A204.1 (cell line): Measurements from ENCODE around the gene DNAH17.

ENCODE experiments used
- FAIRE-seq: peaks from 2 replicates; lab custom pipeline; 2012; peaks lifted over from hg19 to GRCh38; lab: Jason Lieb, UNC

The DNAH17 gene

GRCh38 chr17:78493853-78494695 lies 83.1 kb downstream of the DNAH17 start:
- FAIRE-seq, result no peak

GRCh38 chr17:78493450-78493849 lies 83.7 kb downstream of the DNAH17 start:
- FAIRE-seq, result no peak

DNA sequence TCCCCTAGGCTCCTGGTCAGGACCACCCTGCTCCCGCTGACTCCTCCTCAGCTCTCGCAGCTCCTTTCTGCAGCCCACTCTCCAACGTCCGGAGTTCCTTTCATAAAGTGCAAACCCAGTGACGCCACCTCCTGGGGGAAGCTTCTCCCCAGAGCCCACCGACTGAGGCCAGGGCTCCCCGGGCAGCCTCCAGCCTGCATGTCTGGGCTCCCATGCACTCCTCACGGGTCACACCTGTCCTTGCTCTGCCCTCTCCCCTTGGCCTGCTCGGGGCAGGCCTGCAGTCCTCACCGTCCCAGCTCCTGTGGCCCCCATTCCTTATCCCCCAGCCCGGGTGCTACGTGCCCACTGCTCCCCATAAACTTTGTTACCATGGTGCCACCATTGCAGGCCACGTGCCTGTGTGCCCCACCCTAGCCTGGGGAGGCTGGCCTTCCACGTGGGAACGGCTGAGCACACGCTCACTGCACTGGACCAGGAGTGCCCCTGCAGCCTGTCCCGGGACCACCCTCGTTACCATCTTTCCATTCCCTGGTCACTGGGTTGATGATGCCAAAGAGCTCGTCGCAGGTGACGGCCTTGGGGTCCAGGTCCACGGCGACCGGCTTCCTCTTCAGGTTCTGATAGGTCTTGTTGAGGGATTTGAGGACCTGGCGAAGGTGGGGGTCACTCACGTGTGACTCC lies 84.9 kb downstream of the DNAH17 start:
- FAIRE-seq, result no peak

DNA sequence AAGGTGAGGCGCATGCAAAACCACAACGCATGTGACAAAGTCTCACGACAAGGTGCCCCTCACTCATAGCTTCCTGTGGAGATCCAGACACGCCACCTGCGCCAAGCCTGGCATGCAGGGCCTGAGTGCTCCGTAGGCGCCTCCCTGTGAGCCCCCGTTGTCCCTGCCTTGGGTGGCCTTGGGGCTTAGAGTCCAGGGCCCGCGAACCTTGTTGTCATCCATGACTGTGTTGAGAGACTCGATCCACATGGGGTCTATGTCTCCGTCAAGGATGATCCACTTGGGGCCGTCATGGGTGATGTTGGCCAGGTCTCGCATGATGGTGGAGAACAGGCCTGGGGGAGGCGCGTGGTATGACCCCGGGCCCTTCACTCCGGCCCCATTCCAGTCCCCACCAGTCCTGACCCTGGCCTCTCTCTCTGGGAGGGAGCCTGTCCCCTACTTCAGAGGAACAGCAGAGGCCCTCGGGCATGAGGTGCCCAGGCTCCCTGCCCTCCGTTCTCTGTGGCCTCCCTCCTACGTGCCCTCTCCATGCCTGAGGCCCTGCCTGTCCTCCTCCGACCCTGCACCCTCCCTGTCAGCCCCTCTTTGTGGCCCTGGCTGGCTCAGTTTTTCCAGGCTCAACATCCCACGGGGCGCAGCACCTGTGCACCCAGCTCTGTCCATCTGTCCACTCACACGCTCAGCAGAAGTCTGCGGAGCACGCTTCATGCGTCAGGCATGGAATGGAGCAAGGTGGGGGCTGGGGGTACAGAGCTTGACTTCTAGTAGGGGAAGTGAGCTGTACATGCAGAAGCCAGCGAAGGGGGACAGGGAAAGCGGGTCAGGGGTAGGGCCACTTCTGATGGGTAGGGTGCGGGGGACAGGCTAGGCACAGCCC lies 85.7 kb downstream of the DNAH17 start:
- no peak for FAIRE-seq

GRCh38 chr17:78490673-78491072 lies 86.5 kb downstream of the DNAH17 start:
- FAIRE-seq, result no peak

DNA sequence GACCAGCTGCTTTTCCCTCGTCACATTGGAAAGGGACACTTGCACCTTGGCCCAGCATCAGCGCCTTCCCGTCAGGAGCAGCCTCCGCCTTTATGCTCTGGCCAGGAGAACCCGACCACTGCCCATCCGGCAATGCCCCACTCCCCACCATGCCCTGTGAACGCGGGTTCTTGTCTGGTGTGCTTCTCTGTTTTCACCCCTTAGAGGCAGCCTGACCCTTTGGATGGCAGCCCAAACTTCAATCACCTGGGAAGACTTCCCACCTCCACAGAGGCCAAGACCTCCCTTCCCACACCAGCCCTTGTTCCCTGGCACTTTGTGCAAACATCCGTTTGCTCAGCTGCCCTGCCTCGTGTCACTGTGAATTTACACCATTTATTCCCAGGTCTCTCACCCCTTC lies 87.0 kb downstream of the DNAH17 start:
- FAIRE-seq, result no peak

DNA sequence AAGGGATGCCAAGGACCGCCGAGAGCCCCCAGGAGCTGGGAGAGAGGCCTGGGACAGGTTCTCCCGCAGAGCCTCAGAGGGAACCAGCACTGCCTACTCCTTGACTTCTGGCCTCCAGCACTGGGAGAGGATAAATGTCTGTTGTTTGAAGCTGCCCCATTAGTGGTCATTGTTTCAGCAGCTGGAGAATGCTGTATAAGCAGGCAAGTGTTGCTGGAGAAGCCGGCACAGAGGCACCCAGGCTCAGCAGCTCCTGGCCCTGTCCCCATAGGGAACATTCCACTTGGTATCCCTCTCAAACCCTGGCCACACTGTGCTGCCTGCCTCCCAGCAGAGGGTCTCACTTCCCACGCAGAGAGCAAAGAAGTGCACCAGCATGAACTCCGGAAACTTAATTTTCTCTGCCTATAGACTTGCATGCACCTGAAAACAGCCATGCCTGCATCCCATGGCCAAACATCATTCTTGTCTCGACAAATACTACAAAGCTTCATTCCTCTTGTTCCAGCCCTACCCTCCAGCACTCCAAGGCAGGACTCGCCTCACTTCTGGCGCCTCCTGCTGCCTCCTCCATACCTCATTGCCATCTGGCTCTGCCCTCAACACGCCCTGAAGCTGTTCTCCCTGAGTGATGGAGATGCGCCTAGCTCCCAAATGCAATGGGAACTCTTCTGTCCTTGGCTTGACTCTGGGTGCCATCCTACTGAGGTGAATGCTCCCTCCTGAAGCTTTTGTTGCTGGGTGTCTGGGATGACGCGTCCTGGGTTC lies 88.1 kb downstream of the DNAH17 start:
- no peak for FAIRE-seq

- no peak for FAIRE-seq
These were observed 89.0 kb downstream of the DNAH17 start for GRCh38 chr17:78488156-78488555.

- no peak for FAIRE-seq
These were observed 90.1 kb downstream of the DNAH17 start for GRCh38 chr17:78486946-78487680.

GRCh38 chr17:78486228-78486802 lies 90.9 kb downstream of the DNAH17 start:
- FAIRE-seq, result no peak

GRCh38 chr17:78485290-78486168 lies 91.7 kb downstream of the DNAH17 start:
- FAIRE-seq, result no peak

GRCh38 chr17:78484271-78485246 lies 92.6 kb downstream of the DNAH17 start:
- no peak for FAIRE-seq

DNA sequence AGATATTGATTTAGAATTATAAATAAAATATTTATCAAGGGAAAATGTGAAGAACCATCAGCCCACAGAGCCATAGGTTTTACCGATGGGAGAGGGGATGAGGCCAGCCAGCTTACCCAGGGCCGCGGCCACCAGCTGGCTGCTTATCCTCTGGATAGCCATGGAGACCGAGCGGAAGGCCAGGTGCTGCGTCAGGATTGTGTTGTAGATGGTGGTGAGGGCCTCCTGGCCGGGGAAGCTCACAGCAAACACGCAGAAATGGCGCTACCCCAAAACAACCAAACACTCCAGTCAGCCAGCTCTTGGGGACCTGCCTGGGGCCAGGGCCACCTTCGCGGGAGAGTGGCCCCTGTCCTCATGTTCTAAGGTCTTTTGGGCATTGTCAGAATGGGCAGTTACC lies 97.8 kb downstream of the DNAH17 start:
- no peak for FAIRE-seq

- no peak for FAIRE-seq
These were observed 98.4 kb downstream of the DNAH17 start for GRCh38 chr17:78478757-78479297.

DNA sequence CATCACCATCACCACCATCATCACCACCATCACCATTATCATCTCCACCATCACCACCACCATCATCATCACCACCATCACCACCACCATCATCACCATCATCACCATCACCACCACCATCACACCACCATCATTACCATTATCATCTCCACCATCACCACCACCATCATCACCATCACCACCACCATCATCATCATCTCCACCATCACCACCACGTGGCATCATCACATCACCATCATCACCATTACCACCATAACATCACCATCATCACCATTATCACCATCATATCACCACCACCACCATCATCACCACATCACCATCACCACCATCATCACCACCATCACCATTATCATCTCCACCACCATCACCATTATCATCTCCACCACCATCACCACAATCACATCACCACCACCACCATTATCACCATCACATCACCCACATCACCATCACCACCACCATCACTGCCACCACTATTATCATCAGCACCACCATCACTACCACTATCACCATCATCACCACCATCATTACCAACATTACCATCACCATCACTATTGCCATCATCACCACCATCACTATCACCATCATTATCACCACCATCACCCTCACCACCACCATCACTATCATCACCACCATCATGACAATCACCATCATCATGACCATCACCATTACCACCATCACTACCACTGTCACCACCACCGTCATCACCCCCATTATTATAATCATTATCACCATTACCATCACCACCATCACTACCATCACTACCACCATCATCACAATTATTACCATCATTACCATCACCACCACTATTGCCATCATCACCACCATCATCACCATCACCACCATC lies 99.1 kb downstream of the DNAH17 start:
- FAIRE-seq, result no peak

- FAIRE-seq, result no peak
These were observed 100.2 kb downstream of the DNAH17 start for GRCh38 chr17:78476973-78477372.

GRCh38 chr17:78476149-78476548 lies 101.0 kb downstream of the DNAH17 start:
- no peak for FAIRE-seq
